ENCODE results near the gene FMO3.

FMO3 gene

GRCh38 chr1:171084091-171084490 is 6.6 kb upstream of the FMO3 start:
- TF ChIP-seq CTCF (IDR thresholded peaks at IDR 0.05; ENCODE audit: insufficient read depth, low read length, poor library complexity, severe bottlenecking) = no peak
- Histone ChIP-seq H3K27me3 (replicated peaks; ENCODE audit: control insufficient read depth, insufficient read depth, low read length) (peaks cover 1% of the 10 kb centered on the region), H3K36me3 (ENCODE audit: control insufficient read depth, insufficient read depth, low read length) (no peaks in the 10 kb centered on the region), H3K4me3 (replicated peaks; ENCODE audit: low read depth, low read length) (no peak overlapping the region)
- no peak for DNase-seq (ENCODE audit: extremely low read depth, insufficient read length)

- TF ChIP-seq CTCF (IDR thresholded peaks at IDR 0.05; ENCODE audit: insufficient read depth, low read length, poor library complexity, severe bottlenecking) = no peak
Measured at GRCh38 chr1:171084870-171085269, 5.8 kb upstream of the FMO3 start.

GRCh38 chr1:171087896-171088295 is 2.8 kb upstream of the FMO3 start:
- TF ChIP-seq CTCF (IDR thresholded peaks at IDR 0.05; ENCODE audit: insufficient read depth, low read length, poor library complexity, severe bottlenecking) = no peak
- DNase-seq (ENCODE audit: extremely low read depth, insufficient read length) = no peak
- no peak overlapping the region for H3K4me3 ChIP-seq (replicated peaks; ENCODE audit: low read depth, low read length)
- H3K36me3 ChIP-seq (ENCODE audit: control insufficient read depth, insufficient read depth, low read length) = no peaks in the 10 kb centered on the region
- peaks cover 1% of the 10 kb centered on the region for H3K27me3 ChIP-seq (replicated peaks; ENCODE audit: control insufficient read depth, insufficient read depth, low read length)

More at GRCh38 chr1:171084870-171085269, 5.8 kb upstream of the FMO3 start:
- no peak overlapping the region for H3K4me3 ChIP-seq (replicated peaks; ENCODE audit: low read depth, low read length)
- no peak for DNase-seq (ENCODE audit: extremely low read depth, insufficient read length)
- peaks cover 1% of the 10 kb centered on the region for H3K27me3 ChIP-seq (replicated peaks; ENCODE audit: control insufficient read depth, insufficient read depth, low read length)
- H3K36me3 ChIP-seq (ENCODE audit: control insufficient read depth, insufficient read depth, low read length) = no peaks in the 10 kb centered on the region

GRCh38 chr1:171103862-171104261 is 13.2 kb downstream of the FMO3 start:
- Histone ChIP-seq H3K27me3 (replicated peaks; ENCODE audit: control insufficient read depth, insufficient read depth, low read length) (no peaks in the 10 kb centered on the region), H3K4me3 (replicated peaks; ENCODE audit: low read depth, low read length) (no peak overlapping the region), H3K36me3 (ENCODE audit: control insufficient read depth, insufficient read depth, low read length) (no peaks in the 10 kb centered on the region)
- no peak for TF ChIP-seq CTCF (IDR thresholded peaks at IDR 0.05; ENCODE audit: insufficient read depth, low read length, poor library complexity, severe bottlenecking)
- DNase-seq (ENCODE audit: extremely low read depth, insufficient read length) = no peak

- H3K36me3 ChIP-seq (ENCODE audit: control insufficient read depth, insufficient read depth, low read length) = no peaks in the 10 kb centered on the region
- no peak for DNase-seq (ENCODE audit: extremely low read depth, insufficient read length)
Measured at GRCh38 chr1:171107262-171107940, 16.7 kb downstream of the FMO3 start.

More at GRCh38 chr1:171107262-171107940, 16.7 kb downstream of the FMO3 start:
- Histone ChIP-seq H3K4me3 (replicated peaks; ENCODE audit: low read depth, low read length) (no peak overlapping the region), H3K27me3 (replicated peaks; ENCODE audit: control insufficient read depth, insufficient read depth, low read length) (no peaks in the 10 kb centered on the region)
- TF ChIP-seq CTCF (IDR thresholded peaks at IDR 0.05; ENCODE audit: insufficient read depth, low read length, poor library complexity, severe bottlenecking) = no peak

Data from GM06990 (cell line).